NOMO-1 treated with dmso at 0.1 percent for 144 hours (cell line): ENCODE measurements around the gene NDST3.

ENCODE experiments used
- DNase-seq: peaks from one replicate; lab custom pipeline; 2025; ENCODE audit not compliant: unreplicated experiment; lab: John Stamatoyannopoulos, UW

Gene NDST3

GRCh38 chr4:118077767-118078105 is 43.5 kb downstream of the NDST3 start:
- DNase-seq: no peak

DNA sequence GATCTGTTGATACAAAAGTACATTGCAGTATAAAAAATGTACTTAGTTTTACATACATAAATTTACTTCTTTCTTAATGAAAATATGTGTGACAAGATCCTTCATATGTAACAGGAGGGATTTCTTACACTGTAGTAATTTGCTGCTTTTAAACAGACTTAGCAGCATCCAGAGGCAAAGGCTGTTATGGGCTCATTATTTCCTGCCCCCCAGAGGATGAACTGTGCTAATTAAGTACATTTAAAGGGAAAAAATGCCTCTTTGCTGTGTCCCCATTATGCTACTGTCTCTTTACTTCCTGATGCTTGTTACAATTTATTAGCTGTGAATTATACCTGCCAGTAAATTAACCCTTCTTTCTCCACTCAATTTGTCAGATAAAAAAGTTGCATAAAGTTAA is 47.1 kb downstream of the NDST3 start:
- no peak for DNase-seq

- DNase-seq: no peak
Measured at GRCh38 chr4:118082182-118082581, 47.9 kb downstream of the NDST3 start.

GRCh38 chr4:118085700-118086099 is 51.4 kb downstream of the NDST3 start:
- no peak for DNase-seq

GRCh38 chr4:118086344-118086743 is 52.1 kb downstream of the NDST3 start:
- peak; percentile 4 for DNase-seq

GRCh38 chr4:118087366-118087765 is 53.1 kb downstream of the NDST3 start:
- no peak for DNase-seq

DNA sequence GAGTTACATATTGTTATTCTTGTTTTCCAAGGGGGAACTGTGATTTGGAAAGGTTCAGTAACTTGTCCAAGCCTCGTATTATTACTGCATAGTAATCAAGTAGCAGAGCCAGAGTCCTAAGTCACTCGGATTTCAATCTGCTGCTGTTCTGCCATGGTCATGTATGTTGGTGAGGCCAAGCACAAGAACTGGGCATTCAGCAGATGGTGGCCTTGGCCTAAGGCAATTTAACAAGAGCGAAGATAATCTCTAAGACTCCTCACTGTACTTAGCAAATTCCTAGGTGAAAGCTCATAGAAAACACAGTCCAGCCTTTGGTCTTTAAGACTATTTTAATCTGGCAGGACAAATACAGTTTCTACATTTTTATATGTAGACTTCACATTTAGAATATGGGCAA is 64.8 kb downstream of the NDST3 start:
- DNase-seq: no peak

GRCh38 chr4:118102195-118102594 is 67.9 kb downstream of the NDST3 start:
- no peak for DNase-seq

DNA sequence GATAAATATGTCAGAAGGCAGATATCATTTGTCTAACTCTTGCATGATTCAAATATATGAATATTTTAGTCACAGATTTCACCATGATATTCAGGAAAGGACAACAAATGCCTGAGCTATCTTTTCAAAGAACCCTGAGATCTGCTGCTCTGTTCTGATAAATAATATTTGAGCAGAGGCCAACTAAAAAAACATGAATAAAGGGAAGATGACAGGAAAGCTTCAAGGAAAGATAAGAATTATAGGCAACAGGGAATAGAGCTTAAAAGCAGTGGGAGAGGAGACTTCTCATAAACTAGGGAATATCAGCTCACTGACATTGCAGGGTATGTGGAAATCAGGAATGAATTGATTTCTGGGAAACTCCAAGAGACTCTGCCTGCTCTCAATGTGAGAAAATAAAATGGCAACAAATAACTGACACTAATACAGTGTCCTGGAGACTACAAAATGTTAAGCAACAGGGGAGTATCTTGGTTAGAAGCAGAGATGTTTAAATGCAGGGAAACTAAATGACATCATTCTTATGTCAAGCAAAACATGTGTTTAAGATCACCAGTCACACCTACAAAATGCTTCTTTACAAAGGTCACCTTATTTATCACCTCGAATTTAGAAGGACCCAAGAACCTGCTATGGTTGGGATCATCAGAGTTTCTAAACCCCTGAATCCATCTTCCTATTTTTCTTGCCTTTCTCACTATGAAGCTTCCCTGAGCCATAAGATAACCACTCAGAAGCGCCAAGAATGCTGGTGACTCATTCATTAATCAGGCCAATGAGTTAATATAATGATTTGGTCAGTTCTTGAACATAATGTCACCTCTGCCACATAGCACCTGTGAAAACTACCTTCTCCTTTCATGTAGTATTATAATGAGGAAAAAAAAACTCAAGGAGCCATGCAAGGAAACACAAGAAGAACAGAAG is 78.1 kb downstream of the NDST3 start:
- DNase-seq: no peak

DNA sequence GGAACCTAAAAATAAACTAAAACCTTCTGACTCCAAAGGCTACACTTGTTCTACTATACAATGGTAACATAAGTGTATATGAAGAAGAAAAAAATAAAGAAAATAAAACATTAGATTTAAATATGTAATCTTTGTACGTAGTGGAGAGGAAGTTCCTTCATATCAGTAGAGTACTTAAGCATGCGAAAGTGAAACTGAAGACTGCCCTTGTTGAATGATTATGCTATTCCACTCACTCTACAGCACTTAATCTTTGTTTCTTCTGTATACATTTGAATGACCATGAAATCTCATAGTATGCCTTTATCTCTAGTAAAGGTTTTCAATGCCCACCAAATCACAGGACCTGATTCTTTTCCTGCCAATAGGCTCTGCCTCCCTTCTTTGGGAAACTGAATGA is 78.9 kb downstream of the NDST3 start:
- DNase-seq: no peak

- DNase-seq: no peak
Measured at GRCh38 chr4:118114720-118115119, 80.4 kb downstream of the NDST3 start.

DNA sequence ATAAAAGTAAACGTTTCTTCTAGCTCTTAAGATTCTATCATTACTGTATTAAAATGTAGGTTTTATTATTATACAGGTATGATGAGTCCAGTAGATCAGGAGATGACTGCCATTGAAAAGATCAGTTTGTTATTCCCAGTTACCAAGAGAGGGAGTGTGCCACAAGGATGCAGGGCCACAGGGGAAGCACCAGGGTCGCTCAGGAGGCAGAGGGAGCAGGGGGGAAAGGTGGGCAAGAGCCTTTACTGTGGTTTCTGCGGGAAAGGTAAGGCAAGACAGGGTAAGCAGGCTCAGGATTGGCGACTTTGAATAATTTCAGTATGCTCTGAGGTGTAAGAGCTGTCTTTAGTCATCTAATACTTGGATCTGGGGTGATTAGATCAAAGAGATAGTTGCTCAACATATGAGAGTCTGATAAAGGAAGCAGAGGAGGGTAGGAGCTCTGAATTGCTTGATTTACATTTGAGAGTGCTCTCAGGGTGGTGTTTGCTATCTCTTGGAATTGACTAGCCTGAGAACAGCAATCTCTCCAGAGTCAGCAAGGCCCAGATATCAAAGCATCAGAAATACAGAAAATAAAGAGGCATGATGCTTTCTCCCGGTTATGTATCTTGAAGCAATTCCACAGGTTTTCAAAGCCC is 86.0 kb downstream of the NDST3 start:
- no peak for DNase-seq

- DNase-seq: no peak
Measured at GRCh38 chr4:118124997-118125396, 90.7 kb downstream of the NDST3 start.

GRCh38 chr4:118139241-118139640 is 105.0 kb downstream of the NDST3 start:
- DNase-seq: no peak

- DNase-seq: no peak
Measured at GRCh38 chr4:118141240-118141639, 107.0 kb downstream of the NDST3 start.

DNA sequence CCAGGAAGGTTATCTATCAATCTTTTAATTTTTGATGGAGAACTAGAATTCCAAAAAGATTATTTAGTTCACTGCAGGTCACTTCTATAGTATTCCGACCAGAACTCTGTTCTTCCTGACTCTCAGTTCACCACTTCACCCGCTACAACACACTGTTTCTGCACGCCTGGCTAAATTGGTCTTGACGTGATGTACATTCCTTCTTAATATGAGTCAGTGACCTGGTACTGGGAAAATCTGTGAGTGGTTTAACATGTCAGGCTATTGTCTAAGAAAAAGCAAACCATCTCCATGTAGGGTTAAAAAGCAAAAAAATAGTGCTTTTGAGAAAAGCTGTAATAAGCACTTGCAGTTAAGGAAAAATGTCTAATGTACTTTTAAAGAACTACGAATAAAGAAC is 120.4 kb downstream of the NDST3 start:
- DNase-seq: no peak

GRCh38 chr4:118155516-118155915 is 121.2 kb downstream of the NDST3 start:
- no peak for DNase-seq

DNA sequence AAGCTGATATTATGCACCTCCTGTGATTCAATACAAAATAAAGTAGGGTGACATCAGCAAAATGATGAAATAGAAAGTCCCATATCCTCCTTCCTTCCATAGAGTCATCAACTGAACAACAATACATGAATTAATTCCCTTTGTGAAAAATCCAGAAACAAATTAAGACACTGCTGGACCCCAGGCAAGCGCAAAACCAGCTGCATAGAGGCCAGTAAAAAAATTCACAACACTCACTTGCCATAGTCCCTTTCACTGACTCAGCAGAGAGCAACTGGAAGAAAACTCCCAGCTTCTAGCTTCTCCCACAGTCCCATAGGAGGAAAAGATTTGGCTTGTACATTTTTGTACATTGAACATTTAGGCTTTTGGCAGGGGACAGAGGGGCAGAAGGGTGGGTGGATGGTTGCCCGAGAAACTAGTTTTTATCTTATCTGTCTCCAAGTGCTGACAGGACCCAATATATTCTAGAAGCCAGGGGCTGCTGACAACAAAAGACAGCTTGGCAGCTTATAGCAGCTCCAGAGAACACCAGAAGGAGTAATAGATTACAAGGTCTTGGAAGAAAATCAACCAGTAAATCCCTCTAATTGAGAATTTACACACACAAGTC is 124.6 kb downstream of the NDST3 start:
- DNase-seq: no peak

- DNase-seq: no peak
Measured at GRCh38 chr4:118167306-118167705, 133.0 kb downstream of the NDST3 start.

DNA sequence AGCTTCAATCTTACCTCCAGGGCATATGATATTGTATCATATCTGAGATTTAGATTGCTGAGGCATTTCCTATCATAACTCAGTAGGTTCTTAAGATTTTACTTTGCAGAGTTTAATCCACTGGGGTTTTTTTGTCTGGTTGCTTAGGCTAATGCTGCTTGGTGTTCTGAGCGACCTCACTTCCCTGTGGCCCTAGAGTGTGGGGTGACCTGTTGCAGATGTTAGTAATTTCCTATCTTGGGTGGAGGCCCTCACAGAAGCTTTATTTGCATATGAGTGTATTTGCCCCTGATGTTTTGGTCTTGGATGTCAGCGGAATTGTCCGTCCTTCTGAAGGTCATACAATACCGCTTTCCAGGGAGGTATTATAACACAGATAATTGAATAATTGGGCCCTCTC is 137.1 kb downstream of the NDST3 start:
- no peak for DNase-seq

DNA sequence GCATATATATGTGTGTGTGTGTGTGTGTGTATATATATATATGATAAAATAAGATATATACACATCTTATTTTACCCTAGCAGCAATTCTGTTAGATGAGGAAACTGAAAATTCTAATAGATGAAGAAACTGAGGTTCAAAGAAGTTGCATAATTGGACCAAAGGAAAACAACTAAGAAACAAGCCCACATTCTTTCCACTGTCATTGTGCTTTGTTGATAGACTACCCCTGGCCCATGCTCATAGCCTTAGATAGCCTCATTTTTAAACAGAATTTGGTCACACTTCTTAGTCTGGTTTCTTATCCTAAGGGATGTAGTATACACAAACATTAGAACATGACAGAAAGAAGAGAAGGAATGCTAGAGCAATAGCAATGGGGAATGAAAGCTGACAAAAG is 138.8 kb downstream of the NDST3 start:
- no peak for DNase-seq
